GM18517 (cell line): Measurements from ENCODE around the gene EYA4.
"Not testable (repeated sequence)": the region's sequence is repeated elsewhere in the genome, so short reads cannot be mapped to it uniquely, and the experiment has no call there.

Source experiments
- ATAC-seq: cut with Tn5 transposase; IDR thresholded peaks from one replicate; pipeline ENCODE4 v1.9.1; 2021; ENCODE audit warnings: mild to moderate bottlenecking, moderate library complexity; ENCODE audit not compliant: unreplicated experiment

Gene EYA4

GRCh38 chr6:133393891-133394290 is 152.7 kb downstream of the EYA4 start:
- no peak for ATAC-seq

GRCh38 chr6:133394630-133395029 is 153.5 kb downstream of the EYA4 start:
- ATAC-seq: no peak

GRCh38 chr6:133396233-133396983 is 155.3 kb downstream of the EYA4 start:
- no peak for ATAC-seq

GRCh38 chr6:133396984-133397348 is 155.8 kb downstream of the EYA4 start:
- ATAC-seq: no peak

DNA sequence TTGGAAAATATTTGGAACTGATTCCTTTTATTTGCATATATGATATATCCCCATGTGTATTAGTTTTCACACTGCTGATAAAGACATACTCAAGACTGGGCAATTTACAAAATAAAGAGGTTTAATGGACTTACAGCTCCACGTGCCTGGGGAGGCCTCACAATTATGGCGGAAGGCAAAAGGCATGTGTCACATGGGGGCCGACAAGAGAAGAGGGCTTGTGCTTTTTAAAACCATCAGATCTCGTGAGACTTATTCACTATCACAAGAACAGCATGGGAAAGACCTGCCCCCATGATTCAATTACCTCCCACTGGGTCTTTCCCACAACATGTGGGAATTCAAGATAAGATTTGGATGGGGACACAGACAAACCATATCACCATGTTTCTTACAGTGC is 156.4 kb downstream of the EYA4 start:
- not testable (repeated sequence) for ATAC-seq

DNA sequence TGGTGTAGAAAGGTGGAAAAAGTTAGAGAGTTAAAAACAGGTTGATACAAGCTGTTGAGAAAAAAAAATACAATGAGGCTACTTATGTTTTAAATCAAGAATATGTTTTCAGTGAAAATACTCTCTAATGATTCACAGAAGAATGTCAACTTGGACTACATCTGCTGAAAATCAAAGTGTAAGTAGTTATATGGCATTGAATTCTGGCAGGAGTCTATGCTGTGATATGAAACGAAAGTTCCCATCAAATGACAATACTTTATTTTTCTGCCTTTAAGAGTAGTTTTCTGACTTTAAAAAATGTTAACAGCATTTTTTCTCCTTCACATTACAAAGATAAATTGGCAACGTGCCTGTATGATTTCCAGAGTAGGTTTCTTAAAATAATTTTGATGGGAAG is 158.3 kb downstream of the EYA4 start:
- no peak for ATAC-seq

DNA sequence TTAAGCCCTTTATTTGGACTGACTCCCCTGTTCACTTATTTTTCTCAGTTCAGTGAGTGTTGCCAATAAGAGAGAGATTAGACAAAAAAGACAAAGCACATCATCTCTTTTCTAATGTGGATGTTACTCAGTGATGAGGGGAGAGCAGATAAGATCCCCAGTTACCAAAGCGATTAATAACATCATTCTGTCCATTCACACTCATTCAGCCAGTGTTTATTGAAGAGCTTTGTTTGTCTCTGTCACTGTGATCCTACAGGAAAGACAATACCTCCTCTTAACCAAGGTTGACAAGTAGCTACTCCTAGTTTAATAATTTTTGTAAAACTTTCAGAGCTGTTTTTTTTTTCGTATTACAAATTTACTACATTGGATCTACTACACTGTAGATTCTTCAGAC is 163.0 kb downstream of the EYA4 start:
- ATAC-seq: no peak

DNA sequence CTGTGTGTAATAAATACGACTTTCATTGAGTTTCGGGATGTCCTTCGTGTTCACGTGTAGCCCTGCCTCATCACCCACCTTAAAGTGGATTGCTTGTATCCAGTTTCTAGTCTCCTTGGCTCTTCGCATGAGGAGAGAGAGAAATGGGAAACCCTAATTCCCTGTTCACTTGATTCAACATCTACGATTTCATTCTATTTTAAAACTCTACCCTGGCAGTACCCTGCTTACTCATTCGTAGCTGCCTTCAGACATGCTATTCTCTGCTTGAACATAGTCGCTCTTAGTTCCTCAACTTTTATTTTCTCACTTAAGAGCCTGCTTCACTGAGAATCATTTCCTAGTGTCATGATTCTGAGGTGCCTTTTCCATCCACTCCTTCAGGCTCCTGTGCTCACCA is 163.6 kb downstream of the EYA4 start:
- no peak for ATAC-seq

DNA sequence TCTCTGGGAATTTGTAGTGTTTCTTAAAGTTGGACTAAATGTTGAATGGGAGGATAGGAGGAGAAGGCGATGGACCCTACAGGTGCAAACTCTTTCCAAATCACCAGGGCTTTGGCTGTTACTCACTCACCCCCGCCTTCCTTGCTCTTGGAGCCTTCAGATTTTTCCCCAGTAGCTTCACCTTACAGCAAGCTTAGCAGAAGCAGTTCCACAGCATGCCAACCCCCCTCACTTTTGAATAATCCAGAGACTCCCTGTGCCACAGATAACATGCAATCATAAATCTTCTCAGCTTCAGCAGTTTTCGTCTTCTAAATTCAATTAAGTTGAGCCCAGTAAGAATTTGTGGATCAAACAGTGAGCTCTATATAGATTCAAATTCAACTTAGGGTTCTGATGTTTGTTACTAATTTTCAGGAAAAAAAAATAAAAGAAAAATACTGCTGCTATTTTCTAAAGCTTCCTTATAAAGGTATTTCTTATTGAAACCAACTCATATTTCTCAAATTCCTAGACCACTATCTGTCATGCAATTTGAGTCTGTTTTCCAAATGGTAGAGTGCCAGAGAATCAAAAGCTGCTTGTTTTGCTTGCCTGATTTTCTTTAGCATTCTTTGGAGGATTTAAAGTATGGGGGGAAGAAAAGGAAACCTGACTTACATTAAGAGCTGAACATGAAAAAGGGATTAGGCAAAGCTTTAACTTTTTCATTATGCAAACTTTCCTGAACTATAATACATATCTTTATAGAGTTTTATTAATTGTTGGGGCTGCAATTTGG is 166.4 kb downstream of the EYA4 start:
- no peak for ATAC-seq

GRCh38 chr6:133408132-133408531 is 167.0 kb downstream of the EYA4 start:
- no peak for ATAC-seq

- no peak for ATAC-seq
These were observed 167.4 kb downstream of the EYA4 start for GRCh38 chr6:133408543-133408942.

GRCh38 chr6:133410638-133411435 is 169.7 kb downstream of the EYA4 start:
- ATAC-seq: no peak

GRCh38 chr6:133411757-133412156 is 170.6 kb downstream of the EYA4 start:
- ATAC-seq: no peak

- ATAC-seq: no peak
These were observed 174.1 kb downstream of the EYA4 start for GRCh38 chr6:133415262-133415661.

GRCh38 chr6:133418108-133418507 is 177.0 kb downstream of the EYA4 start:
- no peak for ATAC-seq

DNA sequence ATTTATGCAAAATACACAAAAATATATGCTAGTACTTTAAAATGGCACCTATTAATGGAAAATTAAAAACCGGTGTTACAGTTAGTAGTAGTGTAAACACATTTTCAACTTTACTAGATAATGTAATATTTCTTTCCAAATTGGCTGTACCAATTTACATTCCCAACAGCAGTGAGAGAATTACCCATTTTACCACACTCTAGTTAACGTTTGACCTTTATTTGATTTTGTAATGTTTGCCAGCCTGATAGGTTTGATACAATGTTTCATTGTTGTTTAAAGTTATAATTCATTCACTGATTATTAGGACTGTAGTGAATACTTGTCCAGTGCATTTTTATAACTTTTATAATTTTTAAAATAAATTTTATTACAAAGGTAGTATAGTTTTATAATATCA is 182.1 kb downstream of the EYA4 start:
- no peak for ATAC-seq

DNA sequence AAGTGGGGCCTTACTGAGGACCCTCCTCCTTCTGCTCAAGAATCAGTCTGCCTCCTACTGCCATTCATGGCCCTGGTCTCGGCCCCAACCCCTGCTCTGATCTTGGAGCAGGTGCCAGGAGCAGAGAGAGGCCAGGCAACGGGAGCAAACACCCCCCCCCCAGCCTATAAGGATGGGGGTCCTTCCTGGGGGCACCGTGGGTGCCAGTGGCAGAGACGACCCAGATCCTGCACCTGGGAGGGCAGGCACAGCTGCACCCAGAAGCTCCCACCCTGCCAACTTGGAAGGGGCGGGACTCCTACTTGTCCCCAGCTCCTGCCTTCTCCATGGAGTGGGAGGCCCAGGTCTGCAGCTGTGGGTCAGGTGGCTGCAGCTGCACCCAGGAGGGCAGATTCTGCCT is 183.2 kb downstream of the EYA4 start:
- no peak for ATAC-seq

GRCh38 chr6:133426038-133426437 is 184.9 kb downstream of the EYA4 start:
- no peak for ATAC-seq

GRCh38 chr6:133428295-133428694 is 187.1 kb downstream of the EYA4 start:
- no peak for ATAC-seq

GRCh38 chr6:133430530-133430929 is 189.4 kb downstream of the EYA4 start:
- ATAC-seq: no peak

GRCh38 chr6:133431031-133431430 is 189.9 kb downstream of the EYA4 start:
- no peak for ATAC-seq
